Caco-2 (cell line): Measurements from ENCODE around the gene IRS1. TPM values are rescaled to one million over a fixed set of nuclear protein-coding genes. Genes with fewer than 3 reads are reported as not detected.

ENCODE experiments used
- BruUV-seq: library from RNA; stranded (reverse); fragments of 400-500 nt; replicated peaks from 2 replicates; lab custom pipeline; 2021; lab: Mats Ljungman, UMichigan
- CTCF ChIA-PET: fragments of 300-600 bp; sonication (Branson Sonifier 250); formaldehyde crosslinking; loops from one replicate; lab custom pipeline; 2022; ENCODE audit warnings: antibody characterized with exemption; lab: Charles Lee
- POLR2A ChIA-PET: fragments of 300-600 bp; sonication (Branson Sonifier 250); formaldehyde crosslinking; loops from one replicate; lab custom pipeline; 2022; ENCODE audit warnings: antibody characterized with exemption; lab: Charles Lee
- DNase-seq, 2 experiments: peaks; one replicate each; pipeline versions ENCODE4 v3.0.0 to v3.0.0-alpha.2; 2020 to 2022
- H3K27me3 ChIP-seq: replicated peaks from 2 replicates; pipeline ENCODE4 v1.6.0; 2011; ENCODE audit warnings: low read length; ENCODE audit not compliant: control insufficient read depth, insufficient read depth
- H3K36me3 ChIP-seq: 2 replicates; pipeline ENCODE4 v1.5.1; 2011; ENCODE audit warnings: low read length; ENCODE audit not compliant: control insufficient read depth, insufficient read depth
- H3K4me1 ChIP-seq: fragments of 250-450 bp; sonication (Bioruptor Pico); 2 replicates; pipeline ENCODE4 v1.5.1; 2020; ENCODE audit warnings: mild to moderate bottlenecking
- H3K4me3 ChIP-seq: 2 replicates; pipeline ENCODE4 v1.5.1; 2011; ENCODE audit warnings: low read depth, mild to moderate bottlenecking, control low read depth, low read length
- H3K9me3 ChIP-seq: fragments of 250-450 bp; sonication (Bioruptor Pico); 2 replicates; pipeline ENCODE4 v1.5.1; 2020; ENCODE audit warnings: mild to moderate bottlenecking, moderate library complexity
- H3K27ac Mint-ChIP-seq: one replicate; pipeline ENCODE4 v1.8.0; 2022; ENCODE audit warnings: mixed read lengths; ENCODE audit not compliant: unreplicated experiment
- H3K27me3 Mint-ChIP-seq: one replicate; pipeline ENCODE4 v1.8.0; 2022; ENCODE audit warnings: mixed read lengths; ENCODE audit not compliant: insufficient read depth, unreplicated experiment
- H3K36me3 Mint-ChIP-seq: one replicate; pipeline ENCODE4 v1.8.0; 2022; ENCODE audit warnings: mild to moderate bottlenecking, mixed read lengths; ENCODE audit not compliant: insufficient read depth, unreplicated experiment
- H3K4me1 Mint-ChIP-seq: one replicate; pipeline ENCODE4 v1.8.0; 2022; ENCODE audit warnings: low read depth, mixed read lengths; ENCODE audit not compliant: unreplicated experiment
- H3K4me3 Mint-ChIP-seq: one replicate; pipeline ENCODE4 v1.8.0; 2022; ENCODE audit warnings: mild to moderate bottlenecking, moderate library complexity, mixed read lengths; ENCODE audit not compliant: unreplicated experiment
- H3K9me3 Mint-ChIP-seq: one replicate; pipeline ENCODE4 v1.8.0; 2022; ENCODE audit warnings: mixed read lengths; ENCODE audit not compliant: unreplicated experiment
- intact Hi-C: fragments of 100-400 bp; cut with micrococcal nuclease; formaldehyde crosslinking; loops from one replicate; pipeline ENCODE4 v1.10.0; 2022; ENCODE audit not compliant: unreplicated experiment
- total RNA-seq: library from RNA; stranded (reverse); gene quantifications from 2 replicates; pipeline ENCODE4 v1.2.3, GENCODE V29; 2022
- TF ChIP-seq, protein P1 (sequence below), 2 experiments: fragments of 200-600 bp in 1 of 2; IDR thresholded peaks; 1 replicate in 1 of 2; 2 replicates in 1 of 2; pipeline versions ENCODE4 v1.5.1 to v1.8.0; 2011 to 2022; ENCODE audit warnings: antibody characterized with exemption in 1 of 2, control low read depth in 1 of 2, inconsistent platforms in 1 of 2, low read depth in 1 of 2, low read length in 1 of 2, mild to moderate bottlenecking in 1 of 2, moderate library complexity in 1 of 2; ENCODE audit not compliant: insufficient read depth in 1 of 2, severe bottlenecking in 1 of 2, unreplicated experiment in 1 of 2

Gene IRS1
- total RNA-seq, 1 experiment from 2014 or later, result 27.9 TPM

DNA sequence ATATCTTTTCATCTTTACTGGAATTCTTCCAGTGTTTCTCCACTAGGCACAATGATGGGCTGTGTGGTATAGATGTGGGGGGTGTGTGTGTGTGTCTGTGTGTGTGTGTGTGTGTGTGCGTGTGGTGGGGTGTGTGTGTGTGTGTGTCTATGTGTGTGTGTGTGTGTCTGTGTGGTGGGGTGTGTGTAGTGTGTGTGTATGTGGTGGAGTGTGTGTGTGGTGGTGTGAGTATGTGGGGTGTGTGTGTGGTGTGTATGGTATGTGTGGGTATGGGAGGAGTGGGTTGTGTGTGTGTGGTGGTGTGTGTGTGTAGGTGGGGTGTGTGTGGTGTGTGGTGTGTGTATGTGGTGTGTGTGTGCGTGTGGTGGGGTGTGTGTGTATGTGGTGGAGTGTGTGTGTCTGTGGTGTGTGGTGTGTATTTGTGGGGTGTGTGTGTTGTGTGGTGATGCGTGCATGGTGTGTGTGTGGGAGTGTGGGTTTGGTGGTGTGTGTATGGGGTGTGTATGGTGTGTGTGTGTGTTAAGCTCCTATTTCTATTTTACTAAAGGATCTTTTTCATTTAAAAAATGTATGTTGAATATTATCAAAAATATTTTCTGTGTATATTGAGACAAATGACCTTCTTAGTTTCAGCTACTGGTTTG, 84.2 kb downstream of the IRS1 start:
- H3K4me3 Mint-ChIP-seq, result no peak overlapping the region
- H3K36me3 ChIP-seq, result no peaks in the 10 kb centered on the region
- DNase-seq, result no peak
- H3K27me3 Mint-ChIP-seq, result no peaks in the 10 kb centered on the region
- no peaks in the 10 kb centered on the region for H3K9me3 Mint-ChIP-seq
- no peaks in the 10 kb centered on the region for H3K36me3 Mint-ChIP-seq
- no TSS peak for BruUV-seq
- ChIA-PET CTCF (interaction anchor here (0.6 kb wide), 1 partner anchor 273 kb away, joined by 3 read pairs; no protein-coding TSS in a partner anchor), POLR2A (no interaction called here)
- no peaks in the 10 kb centered on the region for H3K4me1 ChIP-seq
- H3K9me3 ChIP-seq, result no peaks in the 10 kb centered on the region
- no peaks in the 10 kb centered on the region for H3K4me1 Mint-ChIP-seq
- peak overlapping the region; percentile 83 for H3K27ac Mint-ChIP-seq
- no peak overlapping the region for H3K4me3 ChIP-seq
- intact Hi-C loops, result no loop called here
- TF ChIP-seq, protein P1, sequence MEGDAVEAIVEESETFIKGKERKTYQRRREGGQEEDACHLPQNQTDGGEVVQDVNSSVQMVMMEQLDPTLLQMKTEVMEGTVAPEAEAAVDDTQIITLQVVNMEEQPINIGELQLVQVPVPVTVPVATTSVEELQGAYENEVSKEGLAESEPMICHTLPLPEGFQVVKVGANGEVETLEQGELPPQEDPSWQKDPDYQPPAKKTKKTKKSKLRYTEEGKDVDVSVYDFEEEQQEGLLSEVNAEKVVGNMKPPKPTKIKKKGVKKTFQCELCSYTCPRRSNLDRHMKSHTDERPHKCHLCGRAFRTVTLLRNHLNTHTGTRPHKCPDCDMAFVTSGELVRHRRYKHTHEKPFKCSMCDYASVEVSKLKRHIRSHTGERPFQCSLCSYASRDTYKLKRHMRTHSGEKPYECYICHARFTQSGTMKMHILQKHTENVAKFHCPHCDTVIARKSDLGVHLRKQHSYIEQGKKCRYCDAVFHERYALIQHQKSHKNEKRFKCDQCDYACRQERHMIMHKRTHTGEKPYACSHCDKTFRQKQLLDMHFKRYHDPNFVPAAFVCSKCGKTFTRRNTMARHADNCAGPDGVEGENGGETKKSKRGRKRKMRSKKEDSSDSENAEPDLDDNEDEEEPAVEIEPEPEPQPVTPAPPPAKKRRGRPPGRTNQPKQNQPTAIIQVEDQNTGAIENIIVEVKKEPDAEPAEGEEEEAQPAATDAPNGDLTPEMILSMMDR (IDR thresholded peaks at IDR 0.05; ENCODE audit: insufficient read depth in 1 of 2, low read depth in 1 of 2, low read length in 1 of 2, severe bottlenecking in 1 of 2, unreplicated experiment in 1 of 2), result no peak
- no peaks in the 10 kb centered on the region for H3K27me3 ChIP-seq

DNA sequence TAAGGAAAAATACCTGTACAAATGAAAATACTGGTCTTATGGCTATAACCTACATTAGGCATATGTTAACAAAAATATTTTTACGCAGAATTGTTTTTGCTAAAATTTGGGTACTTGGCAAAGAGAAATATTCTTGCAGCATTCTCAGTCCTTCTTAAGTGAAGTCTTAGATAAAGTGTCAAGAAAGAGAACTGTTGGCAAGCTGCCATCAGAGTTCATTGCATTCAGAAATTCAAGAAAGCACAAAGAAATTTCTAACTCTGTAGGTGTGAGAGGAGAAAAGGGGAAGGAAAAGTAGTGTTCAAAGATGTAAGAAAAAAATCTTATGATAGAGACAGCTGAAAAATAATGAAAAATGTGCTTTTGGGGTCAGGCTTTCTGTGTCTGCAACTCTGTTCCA, 86.7 kb downstream of the IRS1 start:
- no peak overlapping the region for H3K4me3 Mint-ChIP-seq
- Histone ChIP-seq H3K36me3 (no peaks in the 10 kb centered on the region), H3K27me3 (no peaks in the 10 kb centered on the region), H3K4me3 (no peak overlapping the region), H3K9me3 (no peaks in the 10 kb centered on the region), H3K4me1 (no peaks in the 10 kb centered on the region)
- TF ChIP-seq, protein P1 (IDR thresholded peaks at IDR 0.05; ENCODE audit: insufficient read depth in 1 of 2, low read depth in 1 of 2, low read length in 1 of 2, severe bottlenecking in 1 of 2, unreplicated experiment in 1 of 2), result no peak
- H3K27me3 Mint-ChIP-seq, result no peaks in the 10 kb centered on the region
- intact Hi-C loops, result no loop called here
- POLR2A ChIA-PET, result no interaction called here
- CTCF ChIA-PET, result no interaction called here
- no peak for DNase-seq
- H3K4me1 Mint-ChIP-seq, result no peaks in the 10 kb centered on the region
- BruUV-seq, result no TSS peak
- H3K27ac Mint-ChIP-seq, result no peak overlapping the region
- no peaks in the 10 kb centered on the region for H3K36me3 Mint-ChIP-seq
- no peaks in the 10 kb centered on the region for H3K9me3 Mint-ChIP-seq

DNA sequence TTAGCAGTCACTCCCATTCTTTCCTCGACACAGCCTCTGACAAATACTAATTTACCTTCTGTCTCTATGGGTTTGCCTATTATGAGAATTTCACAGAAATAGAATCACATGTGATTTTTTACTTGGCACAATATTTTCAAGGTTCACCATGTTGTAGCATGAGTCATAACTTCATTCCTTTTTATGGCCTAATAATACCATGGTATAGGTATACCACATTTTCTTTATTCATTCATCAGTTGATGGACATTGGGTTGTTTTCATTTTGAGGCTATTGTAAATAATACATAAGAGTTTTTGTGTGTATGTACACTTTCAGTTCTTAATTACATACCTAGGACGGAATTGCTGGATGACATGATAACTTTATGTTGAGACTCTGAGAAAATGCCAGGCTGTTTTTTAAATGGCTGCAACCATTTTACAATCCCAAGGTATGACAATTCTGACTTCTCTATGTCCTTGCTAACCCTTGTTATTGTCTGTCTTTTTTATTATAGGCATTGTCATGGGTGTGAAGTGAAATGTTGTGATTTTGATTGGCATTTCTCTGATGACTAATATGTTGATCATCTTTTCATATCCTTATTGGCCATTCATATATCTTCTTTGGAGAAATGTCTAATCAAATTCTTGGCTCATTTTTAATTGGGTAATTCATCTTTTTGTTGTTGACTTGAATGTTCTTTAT, 87.9 kb downstream of the IRS1 start:
- Mint-ChIP-seq H3K27ac (no peak overlapping the region), H3K9me3 (no peaks in the 10 kb centered on the region), H3K27me3 (no peaks in the 10 kb centered on the region), H3K4me1 (no peaks in the 10 kb centered on the region), H3K36me3 (no peaks in the 10 kb centered on the region), H3K4me3 (no peak overlapping the region)
- CTCF ChIA-PET, result no interaction called here
- POLR2A ChIA-PET, result no interaction called here
- BruUV-seq, result no TSS peak
- TF ChIP-seq, protein P1 (IDR thresholded peaks at IDR 0.05; ENCODE audit: insufficient read depth in 1 of 2, low read depth in 1 of 2, low read length in 1 of 2, severe bottlenecking in 1 of 2, unreplicated experiment in 1 of 2), result no peak
- intact Hi-C loops, result no loop called here
- Histone ChIP-seq H3K4me3 (no peak overlapping the region), H3K4me1 (no peaks in the 10 kb centered on the region), H3K36me3 (no peaks in the 10 kb centered on the region), H3K27me3 (no peaks in the 10 kb centered on the region), H3K9me3 (no peaks in the 10 kb centered on the region)
- no peak for DNase-seq
